ENCODE results near the gene FST. TPM values are rescaled to one million over a fixed set of nuclear protein-coding genes. Genes with fewer than 3 reads are reported as not detected.

Gene FST
- total RNA-seq, 1 experiment from 2014 or later, result 0.45 TPM

DNA sequence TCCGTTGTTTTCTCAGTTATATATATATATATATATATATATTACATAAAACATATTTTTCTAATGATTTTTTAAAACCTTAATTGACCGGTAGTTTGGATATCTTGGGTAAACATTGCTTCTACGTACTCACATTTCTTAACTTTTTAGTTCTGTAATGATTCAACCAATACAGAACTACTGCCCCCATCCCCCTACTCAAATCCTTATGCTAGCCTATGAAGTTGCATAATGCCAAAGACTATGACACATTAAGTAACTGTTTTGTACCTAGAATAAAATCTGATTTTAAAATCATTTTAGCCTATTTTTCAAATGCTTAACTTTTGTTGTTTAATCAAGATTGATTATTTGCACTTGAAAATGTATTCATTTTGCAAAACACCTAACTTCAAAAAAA lies 4.4 kb upstream of the FST start:
- BruUV-seq (replicated peaks), result no TSS peak
- H3K27me3 ChIP-seq (replicated peaks; ENCODE audit: control insufficient read depth, insufficient read depth, low read length), result peaks cover 3% of the 10 kb centered on the region
- no peaks in the 10 kb centered on the region for H3K4me1 ChIP-seq
- intact Hi-C loops (cut with micrococcal nuclease; ENCODE audit: unreplicated experiment), result loop anchor here (5.0 kb wide), 3 partner anchors 256 to 741 kb away; no protein-coding TSS in a partner anchor
- Mint-ChIP-seq H3K36me3 (ENCODE audit: insufficient read depth, unreplicated experiment) (no peaks in the 10 kb centered on the region), H3K4me1 (ENCODE audit: low read depth, unreplicated experiment) (peaks cover 12% of the 10 kb centered on the region), H3K27me3 (ENCODE audit: insufficient read depth, unreplicated experiment) (peaks cover 20% of the 10 kb centered on the region), H3K4me3 (ENCODE audit: unreplicated experiment) (no peak overlapping the region), H3K9me3 (ENCODE audit: unreplicated experiment) (no peaks in the 10 kb centered on the region), H3K27ac (ENCODE audit: unreplicated experiment) (no peak overlapping the region)
- ChIA-PET CTCF (no interaction called here), POLR2A (no interaction called here)
- no peaks in the 10 kb centered on the region for H3K36me3 ChIP-seq (ENCODE audit: control insufficient read depth, insufficient read depth, low read length)
- no peaks in the 10 kb centered on the region for H3K9me3 ChIP-seq
- TF ChIP-seq, protein P1, sequence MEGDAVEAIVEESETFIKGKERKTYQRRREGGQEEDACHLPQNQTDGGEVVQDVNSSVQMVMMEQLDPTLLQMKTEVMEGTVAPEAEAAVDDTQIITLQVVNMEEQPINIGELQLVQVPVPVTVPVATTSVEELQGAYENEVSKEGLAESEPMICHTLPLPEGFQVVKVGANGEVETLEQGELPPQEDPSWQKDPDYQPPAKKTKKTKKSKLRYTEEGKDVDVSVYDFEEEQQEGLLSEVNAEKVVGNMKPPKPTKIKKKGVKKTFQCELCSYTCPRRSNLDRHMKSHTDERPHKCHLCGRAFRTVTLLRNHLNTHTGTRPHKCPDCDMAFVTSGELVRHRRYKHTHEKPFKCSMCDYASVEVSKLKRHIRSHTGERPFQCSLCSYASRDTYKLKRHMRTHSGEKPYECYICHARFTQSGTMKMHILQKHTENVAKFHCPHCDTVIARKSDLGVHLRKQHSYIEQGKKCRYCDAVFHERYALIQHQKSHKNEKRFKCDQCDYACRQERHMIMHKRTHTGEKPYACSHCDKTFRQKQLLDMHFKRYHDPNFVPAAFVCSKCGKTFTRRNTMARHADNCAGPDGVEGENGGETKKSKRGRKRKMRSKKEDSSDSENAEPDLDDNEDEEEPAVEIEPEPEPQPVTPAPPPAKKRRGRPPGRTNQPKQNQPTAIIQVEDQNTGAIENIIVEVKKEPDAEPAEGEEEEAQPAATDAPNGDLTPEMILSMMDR (IDR thresholded peaks at IDR 0.05; ENCODE audit: insufficient read depth in 1 of 2, low read depth in 1 of 2, low read length in 1 of 2, severe bottlenecking in 1 of 2, unreplicated experiment in 1 of 2), result no peak
- no peak for DNase-seq
- no peak overlapping the region for H3K4me3 ChIP-seq (ENCODE audit: low read depth, low read length)

DNA sequence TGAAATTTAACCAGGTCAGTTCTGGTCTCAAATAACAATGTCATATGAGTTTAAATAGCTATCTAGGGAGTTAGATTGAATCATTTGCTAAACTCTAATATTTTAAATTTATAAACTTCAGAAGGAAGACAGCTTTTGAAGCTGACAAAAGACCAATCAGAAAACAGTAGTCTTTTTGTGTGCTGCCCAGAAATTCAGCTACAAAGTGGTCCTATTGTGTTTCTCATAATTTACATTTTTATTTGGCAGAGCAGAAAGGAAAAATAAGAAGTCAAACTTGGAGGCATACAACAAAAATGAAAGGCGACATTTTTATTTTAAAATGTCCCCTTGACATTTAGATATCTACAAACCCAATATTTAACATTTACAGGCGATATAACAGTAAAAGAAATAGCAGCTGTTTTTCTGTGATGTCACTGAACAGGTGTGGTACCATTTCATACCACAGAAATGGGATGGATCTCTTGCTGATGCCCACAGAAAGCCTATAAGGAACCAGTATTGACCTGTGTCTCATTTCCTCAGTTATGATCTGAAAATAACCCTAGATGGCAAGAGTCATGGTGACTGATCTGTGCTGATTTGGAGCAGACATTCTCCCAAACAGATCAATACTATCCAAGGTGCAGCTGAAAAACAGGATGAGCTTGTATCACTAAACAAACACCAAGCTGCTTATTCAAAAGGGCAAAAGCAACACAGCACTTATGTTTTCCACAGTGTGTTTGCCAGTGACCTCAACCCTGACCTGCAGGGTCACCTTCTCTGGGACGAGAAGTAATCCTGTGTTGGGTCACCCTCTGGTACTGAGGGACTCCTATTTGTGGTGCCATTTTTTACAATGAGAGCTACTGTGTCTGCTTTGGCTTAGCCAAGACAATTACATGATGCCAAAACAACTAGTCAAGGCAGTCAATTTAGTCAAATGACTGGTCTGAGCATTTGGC lies 3.6 kb upstream of the FST start:
- Histone ChIP-seq H3K4me3 (ENCODE audit: low read depth, low read length) (no peak overlapping the region), H3K27me3 (replicated peaks; ENCODE audit: control insufficient read depth, insufficient read depth, low read length) (peaks cover 5% of the 10 kb centered on the region), H3K4me1 (peaks cover 4% of the 10 kb centered on the region; the same call in 1 of the 2 replicates), H3K36me3 (ENCODE audit: control insufficient read depth, insufficient read depth, low read length) (no peaks in the 10 kb centered on the region), H3K9me3 (no peaks in the 10 kb centered on the region)
- no TSS peak for BruUV-seq (replicated peaks)
- POLR2A ChIA-PET, result no interaction called here
- TF ChIP-seq, protein P1 (IDR thresholded peaks at IDR 0.05; ENCODE audit: insufficient read depth in 1 of 2, low read depth in 1 of 2, low read length in 1 of 2, severe bottlenecking in 1 of 2, unreplicated experiment in 1 of 2), result no peak
- Mint-ChIP-seq H3K36me3 (ENCODE audit: insufficient read depth, unreplicated experiment) (no peaks in the 10 kb centered on the region), H3K27me3 (ENCODE audit: insufficient read depth, unreplicated experiment) (peaks cover 19% of the 10 kb centered on the region), H3K4me1 (ENCODE audit: low read depth, unreplicated experiment) (peaks cover 12% of the 10 kb centered on the region), H3K9me3 (ENCODE audit: unreplicated experiment) (no peaks in the 10 kb centered on the region), H3K27ac (ENCODE audit: unreplicated experiment) (no peak overlapping the region), H3K4me3 (ENCODE audit: unreplicated experiment) (no peak overlapping the region)
- DNase-seq, result no peak
- CTCF ChIA-PET, result no interaction called here
- intact Hi-C loops (cut with micrococcal nuclease; ENCODE audit: unreplicated experiment), result loop anchor here (5.0 kb wide), 3 partner anchors 255 to 740 kb away; no protein-coding TSS in a partner anchor

DNA sequence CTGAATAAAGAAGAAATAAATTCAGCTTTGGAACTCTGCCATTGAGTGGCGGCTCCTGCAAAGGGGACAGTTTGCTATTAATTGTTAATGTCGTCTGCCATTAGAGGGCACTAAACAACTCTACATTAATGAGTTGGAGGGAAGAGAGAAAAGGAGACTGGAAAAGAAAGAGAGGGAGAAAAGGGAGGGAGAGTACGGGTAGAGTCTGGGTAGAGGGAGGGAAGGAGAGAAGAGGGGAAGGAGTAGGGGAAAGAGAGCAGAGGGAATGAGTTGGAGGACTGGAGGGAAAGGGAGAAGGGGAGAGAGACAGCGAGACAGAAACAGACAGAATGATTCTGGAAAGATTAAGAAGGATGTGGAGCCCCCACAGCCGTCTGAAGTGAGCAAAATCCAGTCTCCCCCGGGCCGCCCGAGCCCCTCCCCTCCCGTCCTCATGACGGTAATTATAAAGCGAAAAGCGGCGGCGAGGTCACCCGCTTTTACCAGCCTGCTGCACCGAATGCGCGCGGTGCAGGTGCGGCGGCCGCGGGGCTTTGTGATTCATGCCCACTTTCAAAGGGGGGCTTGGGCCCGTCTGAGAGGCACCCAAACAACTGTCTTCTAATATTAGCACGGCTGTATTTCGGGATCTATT lies 1.9 kb upstream of the FST start:
- Histone ChIP-seq H3K27me3 (replicated peaks; ENCODE audit: control insufficient read depth, insufficient read depth, low read length) (peaks cover 5% of the 10 kb centered on the region), H3K4me1 (peaks cover 10% of the 10 kb centered on the region), H3K9me3 (no peaks in the 10 kb centered on the region), H3K36me3 (ENCODE audit: control insufficient read depth, insufficient read depth, low read length) (no peaks in the 10 kb centered on the region), H3K4me3 (ENCODE audit: low read depth, low read length) (peak overlapping the region; percentile 28)
- Mint-ChIP-seq H3K9me3 (ENCODE audit: unreplicated experiment) (no peaks in the 10 kb centered on the region), H3K27me3 (ENCODE audit: insufficient read depth, unreplicated experiment) (peaks cover 16% of the 10 kb centered on the region), H3K4me3 (ENCODE audit: unreplicated experiment) (peak overlapping the region; percentile 75), H3K36me3 (ENCODE audit: insufficient read depth, unreplicated experiment) (no peaks in the 10 kb centered on the region), H3K27ac (ENCODE audit: unreplicated experiment) (no peak overlapping the region), H3K4me1 (ENCODE audit: low read depth, unreplicated experiment) (peaks cover 18% of the 10 kb centered on the region)
- CTCF ChIA-PET, result interaction anchor here (0.6 to 0.8 kb wide), 5 partner anchors 13 to 1423 kb away, joined by 3 to 11 read pairs (median 3); no protein-coding TSS in a partner anchor
- DNase-seq, result peak in 1 of 2 experiments; percentile 47
- POLR2A ChIA-PET, result no interaction called here
- BruUV-seq (replicated peaks), result no TSS peak
- TF ChIP-seq, protein P1 (IDR thresholded peaks at IDR 0.05; ENCODE audit: insufficient read depth in 1 of 2, low read depth in 1 of 2, low read length in 1 of 2, severe bottlenecking in 1 of 2, unreplicated experiment in 1 of 2), result peak; percentile 48 to 57
- intact Hi-C loops (cut with micrococcal nuclease; ENCODE audit: unreplicated experiment), result loop anchor here (1.0 to 5.0 kb wide), 4 partner anchors 254 to 739 kb away; no protein-coding TSS in a partner anchor
